ENCODE data around the gene PTPRG.

DNA sequence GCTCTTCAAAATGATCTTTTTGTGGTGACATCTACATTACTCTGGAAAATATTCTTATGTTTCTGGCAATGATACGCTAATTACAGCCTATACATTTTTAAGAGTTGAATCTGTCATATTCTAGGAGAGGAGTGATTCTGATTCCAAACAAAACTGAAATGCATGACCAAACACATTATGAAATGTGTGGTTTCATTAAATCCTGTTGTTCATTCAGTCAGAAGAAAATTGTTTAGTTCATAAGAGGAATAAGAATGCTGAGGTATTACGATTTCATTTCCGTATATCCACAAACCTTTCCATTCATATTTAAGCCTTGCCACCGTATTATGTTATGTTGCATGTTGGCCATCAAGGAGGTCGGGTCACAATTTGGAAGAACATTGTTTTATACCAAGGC lies 466.9 kb downstream of the PTPRG start:
- no peak for TF ChIP-seq EZH2 (IDR thresholded peaks at IDR 0.05; ENCODE audit: insufficient read depth, poor library complexity, severe bottlenecking)
- TF ChIP-seq EZH2phosphoT487 (IDR thresholded peaks at IDR 0.05; ENCODE audit: insufficient read depth, low read depth), result no peak

Data from GM23248 (cell line).